ENCODE measurements around the gene BRAP.
"Not testable (repeated sequence)": the region's sequence is repeated elsewhere in the genome, so short reads cannot be mapped to it uniquely, and the experiment has no call there.

Gene BRAP

GRCh38 chr12:111606767-111607230, 79.0 kb downstream of the BRAP start:
- no peak for DNase-seq

GRCh38 chr12:111605911-111606766, 79.6 kb downstream of the BRAP start:
- no peak for DNase-seq

GRCh38 chr12:111602857-111603256, 82.9 kb downstream of the BRAP start:
- DNase-seq: not testable (repeated sequence)

GRCh38 chr12:111602348-111602747, 83.4 kb downstream of the BRAP start:
- DNase-seq: no peak

- not testable (repeated sequence) for DNase-seq
These were observed 84.8 kb downstream of the BRAP start for GRCh38 chr12:111600986-111601385.

- DNase-seq: no peak
These were observed 85.5 kb downstream of the BRAP start for GRCh38 chr12:111600205-111600642.

GRCh38 chr12:111599453-111600204, 86.1 kb downstream of the BRAP start:
- DNase-seq: peak; percentile 84 to 86

GRCh38 chr12:111598637-111599452, 86.9 kb downstream of the BRAP start, which contains the start of gene ATXN2:
Gene ATXN2, minus strand, starts transcription at chr12:111599315. Its CDS starts 281 bp downstream, at chr12:111599034.
- peak; percentile 50 to 69 for DNase-seq

GRCh38 chr12:111597831-111598636, 87.7 kb downstream of the BRAP start:
- peak; percentile 2 to 33 for DNase-seq

- peak; percentile 4 to 12 for DNase-seq
These were observed 88.5 kb downstream of the BRAP start for GRCh38 chr12:111596985-111597830.

GRCh38 chr12:111595341-111595835, 90.4 kb downstream of the BRAP start:
- not testable (repeated sequence) for DNase-seq
